ENCODE measurements around the gene DCLRE1A.

- no peak for TF ChIP-seq YY1 (IDR thresholded peaks at IDR 0.05; ENCODE audit: low read depth, low read length)
- TF ChIP-seq, protein P1, sequence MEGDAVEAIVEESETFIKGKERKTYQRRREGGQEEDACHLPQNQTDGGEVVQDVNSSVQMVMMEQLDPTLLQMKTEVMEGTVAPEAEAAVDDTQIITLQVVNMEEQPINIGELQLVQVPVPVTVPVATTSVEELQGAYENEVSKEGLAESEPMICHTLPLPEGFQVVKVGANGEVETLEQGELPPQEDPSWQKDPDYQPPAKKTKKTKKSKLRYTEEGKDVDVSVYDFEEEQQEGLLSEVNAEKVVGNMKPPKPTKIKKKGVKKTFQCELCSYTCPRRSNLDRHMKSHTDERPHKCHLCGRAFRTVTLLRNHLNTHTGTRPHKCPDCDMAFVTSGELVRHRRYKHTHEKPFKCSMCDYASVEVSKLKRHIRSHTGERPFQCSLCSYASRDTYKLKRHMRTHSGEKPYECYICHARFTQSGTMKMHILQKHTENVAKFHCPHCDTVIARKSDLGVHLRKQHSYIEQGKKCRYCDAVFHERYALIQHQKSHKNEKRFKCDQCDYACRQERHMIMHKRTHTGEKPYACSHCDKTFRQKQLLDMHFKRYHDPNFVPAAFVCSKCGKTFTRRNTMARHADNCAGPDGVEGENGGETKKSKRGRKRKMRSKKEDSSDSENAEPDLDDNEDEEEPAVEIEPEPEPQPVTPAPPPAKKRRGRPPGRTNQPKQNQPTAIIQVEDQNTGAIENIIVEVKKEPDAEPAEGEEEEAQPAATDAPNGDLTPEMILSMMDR (IDR thresholded peaks at IDR 0.05 in 2 of 3, conservative IDR thresholded peaks at IDR 0.05 in 1 of 3; ENCODE audit: control insufficient read depth in 2 of 3, extremely low read depth in 1 of 3, insufficient read depth in 1 of 3, low read depth in 3 of 3, low read length in 3 of 3): no peak
- TF ChIP-seq, protein P2, sequence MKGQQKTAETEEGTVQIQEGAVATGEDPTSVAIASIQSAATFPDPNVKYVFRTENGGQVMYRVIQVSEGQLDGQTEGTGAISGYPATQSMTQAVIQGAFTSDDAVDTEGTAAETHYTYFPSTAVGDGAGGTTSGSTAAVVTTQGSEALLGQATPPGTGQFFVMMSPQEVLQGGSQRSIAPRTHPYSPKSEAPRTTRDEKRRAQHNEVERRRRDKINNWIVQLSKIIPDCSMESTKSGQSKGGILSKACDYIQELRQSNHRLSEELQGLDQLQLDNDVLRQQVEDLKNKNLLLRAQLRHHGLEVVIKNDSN (IDR thresholded peaks at IDR 0.05; ENCODE audit: borderline replicate concordance, extremely low read length, insufficient read depth, low read depth, low read length): no peak
- no peak for TF ChIP-seq BRCA1 (IDR thresholded peaks at IDR 0.05; ENCODE audit: low read depth, low read length)
- TF ChIP-seq JUND (IDR thresholded peaks at IDR 0.05; ENCODE audit: low read depth, low read length): no peak
- TF ChIP-seq REST (IDR thresholded peaks at IDR 0.05; ENCODE audit: low read depth, low read length): no peak
- no peak for TF ChIP-seq POLR2A (IDR thresholded peaks at IDR 0.05; ENCODE audit: low read depth, low read length)
- TF ChIP-seq ATF3 (IDR thresholded peaks at IDR 0.05; ENCODE audit: borderline replicate concordance, extremely low read depth, low read depth, low read length): no peak
Observed at GRCh38 chr10:113857210-113857609, 3.3 kb upstream of the DCLRE1A start.

Data from GM12878 (cell line).